Transverse colon (tissue), 4 donors: ENCODE data around the gene SRM.

Source experiments
- POLR2A ChIP-seq: fragments of 450-650 bp; IDR thresholded peaks from one replicate; pipeline ENCODE4 v1.6.1; 2016; ENCODE audit warnings: antibody characterized with exemption, mild to moderate bottlenecking, moderate library complexity
- POLR2AphosphoS5 ChIP-seq, 3 donors: sonication (generic); formaldehyde crosslinking; IDR thresholded peaks; one replicate each; pipeline ENCODE4 v1.6.1; 2016; ENCODE audit warnings: antibody characterized with exemption in 3 of 3
- TF ChIP-seq, protein P1 (sequence below), 5 experiments: fragments of 200-600 bp in 3 of 5; fragments of 450-650 bp in 2 of 5; sonication (generic) in 3 of 5; IDR thresholded peaks; 1 replicate in 2 of 5; 2 replicates in 3 of 5; pipeline ENCODE4 v1.5.1; 2016 to 2017; ENCODE audit warnings: antibody characterized with exemption in 5 of 5, inconsistent platforms in 3 of 5, mild to moderate bottlenecking in 2 of 5, moderate library complexity in 1 of 5

DNA sequence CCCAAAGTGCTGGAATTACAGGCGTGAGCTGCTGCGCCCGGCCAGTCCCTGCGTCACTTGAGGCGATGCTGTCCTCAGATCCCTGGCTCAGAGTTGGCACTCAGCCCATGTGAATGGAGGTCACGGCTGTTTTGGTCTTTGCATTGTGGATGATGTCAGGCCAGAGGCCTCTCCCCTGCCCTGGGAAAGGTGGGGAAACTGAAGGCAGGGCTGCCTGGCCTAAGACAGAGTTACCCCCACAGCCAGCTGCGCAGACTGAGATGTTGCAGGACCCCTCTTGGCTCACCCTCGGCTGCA lies 13.6 kb downstream of the SRM start:
- TF ChIP-seq, protein P1, sequence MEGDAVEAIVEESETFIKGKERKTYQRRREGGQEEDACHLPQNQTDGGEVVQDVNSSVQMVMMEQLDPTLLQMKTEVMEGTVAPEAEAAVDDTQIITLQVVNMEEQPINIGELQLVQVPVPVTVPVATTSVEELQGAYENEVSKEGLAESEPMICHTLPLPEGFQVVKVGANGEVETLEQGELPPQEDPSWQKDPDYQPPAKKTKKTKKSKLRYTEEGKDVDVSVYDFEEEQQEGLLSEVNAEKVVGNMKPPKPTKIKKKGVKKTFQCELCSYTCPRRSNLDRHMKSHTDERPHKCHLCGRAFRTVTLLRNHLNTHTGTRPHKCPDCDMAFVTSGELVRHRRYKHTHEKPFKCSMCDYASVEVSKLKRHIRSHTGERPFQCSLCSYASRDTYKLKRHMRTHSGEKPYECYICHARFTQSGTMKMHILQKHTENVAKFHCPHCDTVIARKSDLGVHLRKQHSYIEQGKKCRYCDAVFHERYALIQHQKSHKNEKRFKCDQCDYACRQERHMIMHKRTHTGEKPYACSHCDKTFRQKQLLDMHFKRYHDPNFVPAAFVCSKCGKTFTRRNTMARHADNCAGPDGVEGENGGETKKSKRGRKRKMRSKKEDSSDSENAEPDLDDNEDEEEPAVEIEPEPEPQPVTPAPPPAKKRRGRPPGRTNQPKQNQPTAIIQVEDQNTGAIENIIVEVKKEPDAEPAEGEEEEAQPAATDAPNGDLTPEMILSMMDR (IDR thresholded peaks at IDR 0.05), result no peak
- TF ChIP-seq POLR2A, result no peak
- TF ChIP-seq POLR2AphosphoS5 (IDR thresholded peaks at IDR 0.05), result no peak
